Epidermal melanocyte (primary cell): ENCODE results near the gene NCKAP5.
"Not testable (repeated sequence)": the region's sequence is repeated elsewhere in the genome, so short reads cannot be mapped to it uniquely, and the experiment has no call there.

Experiments used
- DNase-seq: peaks from one replicate; pipeline ENCODE4 v3.0.0; 2011; ENCODE audit warnings: low spot score; ENCODE audit not compliant: insufficient read length

The NCKAP5 gene

DNA sequence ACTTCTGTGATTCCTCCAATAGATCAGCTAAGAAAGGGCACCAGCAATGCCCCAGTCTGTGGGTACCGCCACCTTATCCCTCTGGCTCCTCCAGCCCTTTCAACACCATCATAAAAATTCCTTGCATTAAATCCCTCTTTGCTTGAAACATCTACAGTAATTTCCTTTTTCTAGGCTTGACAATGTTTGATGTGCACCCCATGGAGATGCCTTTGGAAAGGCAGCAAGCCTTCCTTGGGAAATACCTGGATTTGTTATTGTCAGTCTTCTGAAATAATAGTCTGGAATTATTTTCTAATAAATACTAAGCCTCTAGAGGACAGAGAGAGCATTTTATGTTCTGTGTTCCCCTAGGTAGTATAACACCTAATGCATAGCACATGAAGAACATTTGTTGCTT lies 46.1 kb downstream of the NCKAP5 start:
- DNase-seq = no peak

DNA sequence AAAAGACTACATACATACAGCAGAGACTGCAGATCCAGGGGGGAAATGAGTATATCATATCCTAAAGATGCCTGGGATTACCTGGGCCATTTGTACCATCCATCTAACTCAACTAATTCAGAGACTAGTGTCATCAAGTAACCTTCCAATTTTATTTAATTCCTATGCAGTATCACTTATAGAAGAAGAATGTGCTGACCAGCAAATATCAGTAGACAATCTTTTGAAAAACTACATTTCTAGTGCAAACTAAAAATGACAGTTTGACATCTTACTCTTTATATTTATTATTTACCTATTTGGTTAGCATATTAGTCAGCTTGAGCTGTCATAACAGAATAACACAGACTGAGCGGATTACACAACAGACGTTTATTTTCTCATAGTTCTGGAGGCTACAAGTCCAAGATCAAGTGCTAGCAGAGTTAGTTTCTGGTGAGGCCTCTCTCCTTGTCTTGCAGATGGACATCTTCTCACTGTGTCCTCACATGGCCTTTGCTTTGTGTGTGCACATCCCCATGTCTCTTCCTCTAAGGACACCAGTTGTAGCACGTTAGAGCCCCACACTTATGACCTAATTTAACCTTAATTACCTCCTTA lies 47.0 kb downstream of the NCKAP5 start:
- no peak for DNase-seq

DNA sequence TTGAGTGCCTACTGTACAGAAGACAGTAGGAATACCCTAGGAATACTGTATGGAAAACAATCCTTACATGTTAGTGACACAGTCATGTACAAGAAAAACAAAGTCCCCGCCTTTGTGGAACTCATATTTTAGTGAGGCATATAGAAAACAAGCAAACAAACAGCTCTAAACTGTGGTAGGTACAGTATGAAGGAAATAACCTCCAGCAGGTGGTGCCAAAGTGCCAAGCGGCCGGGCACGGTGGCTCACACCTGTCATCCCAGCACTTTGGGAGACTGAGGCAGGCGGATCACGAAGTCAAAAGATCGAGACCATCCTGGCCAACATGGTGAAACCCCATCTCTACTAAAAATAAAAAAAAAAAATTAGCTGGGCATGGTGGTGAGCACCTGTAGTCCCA lies 48.6 kb downstream of the NCKAP5 start:
- DNase-seq = not testable (repeated sequence)

DNA sequence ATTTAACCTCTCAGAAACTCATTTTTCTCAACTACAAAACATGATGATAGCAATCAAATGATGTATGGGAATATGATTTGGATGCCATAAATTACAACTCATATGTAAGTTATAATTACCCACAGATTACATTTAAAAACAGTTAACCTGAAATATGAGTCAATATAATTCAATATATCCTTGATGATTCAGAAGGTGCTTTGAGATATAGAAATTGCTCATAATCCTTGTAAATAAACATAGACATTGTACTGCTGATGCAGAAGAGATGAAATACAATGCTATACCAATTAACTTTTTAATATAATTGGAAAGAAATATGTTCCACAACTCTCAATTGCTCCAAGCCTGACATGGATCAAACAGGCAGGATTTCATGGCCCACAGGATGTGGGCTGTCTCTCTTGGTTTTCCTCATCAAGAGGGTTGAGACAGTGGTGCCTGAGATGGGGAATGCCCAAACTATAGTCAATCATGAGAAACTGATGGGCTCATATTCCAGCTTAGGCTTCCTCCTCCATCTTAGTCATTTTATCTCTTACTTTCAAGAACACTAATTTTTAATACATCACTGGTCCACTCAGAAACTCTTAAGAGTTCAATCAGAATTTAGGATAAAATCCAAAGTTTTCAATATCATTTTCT lies 49.4 kb downstream of the NCKAP5 start:
- no peak for DNase-seq

DNA sequence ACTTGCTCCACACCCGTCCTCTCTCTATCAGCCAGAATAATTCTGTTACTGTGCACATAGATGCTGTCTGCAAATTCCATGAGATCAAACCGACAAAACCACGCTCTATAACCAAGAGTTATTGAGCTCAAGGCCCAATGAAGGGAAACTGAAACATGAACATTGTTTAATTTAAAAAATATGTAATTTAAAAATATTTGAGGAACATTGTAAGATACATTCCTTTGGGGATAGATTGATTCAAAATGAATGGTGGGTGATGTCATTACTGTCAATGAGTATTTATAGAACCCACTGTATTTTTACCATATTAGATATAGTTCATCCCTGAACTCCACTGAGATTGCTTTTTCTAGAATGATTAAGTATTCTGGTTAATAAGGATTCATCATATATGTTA lies 50.4 kb downstream of the NCKAP5 start:
- no peak for DNase-seq

DNA sequence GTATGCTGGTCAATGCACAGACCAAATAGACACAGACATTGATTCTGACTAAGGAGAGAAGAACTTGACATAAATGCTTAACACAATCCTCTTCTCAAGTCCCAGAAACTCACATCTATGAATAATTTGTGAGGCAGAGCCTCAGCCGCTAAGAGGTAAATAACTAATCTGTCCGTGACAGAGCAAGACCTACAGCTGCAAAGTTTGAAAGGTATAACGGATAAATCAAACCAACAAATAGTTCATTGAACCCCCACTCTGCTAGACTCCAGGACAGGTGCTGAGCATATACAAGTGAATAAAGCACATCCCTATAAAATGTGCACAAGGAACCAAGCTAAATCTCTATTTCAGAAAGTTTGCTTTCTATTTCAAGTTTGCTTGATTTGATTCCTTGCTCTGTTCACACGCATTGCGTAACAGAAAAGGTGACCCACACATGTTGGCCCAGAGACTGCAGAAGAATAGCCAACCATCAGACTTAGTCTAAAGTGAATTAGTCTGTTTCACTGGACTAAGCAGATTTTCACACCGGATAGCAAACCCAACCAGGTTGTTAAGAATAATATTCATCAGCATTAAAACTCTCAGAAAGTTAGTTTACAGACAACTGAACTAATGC lies 51.7 kb downstream of the NCKAP5 start:
- DNase-seq = no peak

DNA sequence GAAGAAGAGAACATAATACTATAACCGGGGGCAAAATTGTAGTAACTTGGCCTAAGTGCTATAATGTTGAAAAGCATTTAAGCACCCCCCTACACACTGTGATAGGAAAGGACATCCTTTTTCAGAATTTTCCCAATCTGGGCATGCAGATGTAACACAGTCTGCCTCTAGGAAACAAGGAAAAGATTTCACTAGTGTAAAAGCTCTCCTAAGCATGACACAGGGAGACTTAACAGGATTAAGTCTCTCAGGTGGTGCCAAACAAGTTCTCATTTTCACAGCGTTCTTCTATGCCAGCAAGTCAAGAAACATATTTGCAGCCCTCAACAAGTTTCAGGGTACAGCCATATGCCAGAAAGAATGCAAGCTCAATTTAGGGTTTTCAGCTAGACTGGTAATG lies 53.0 kb downstream of the NCKAP5 start:
- no peak for DNase-seq

DNA sequence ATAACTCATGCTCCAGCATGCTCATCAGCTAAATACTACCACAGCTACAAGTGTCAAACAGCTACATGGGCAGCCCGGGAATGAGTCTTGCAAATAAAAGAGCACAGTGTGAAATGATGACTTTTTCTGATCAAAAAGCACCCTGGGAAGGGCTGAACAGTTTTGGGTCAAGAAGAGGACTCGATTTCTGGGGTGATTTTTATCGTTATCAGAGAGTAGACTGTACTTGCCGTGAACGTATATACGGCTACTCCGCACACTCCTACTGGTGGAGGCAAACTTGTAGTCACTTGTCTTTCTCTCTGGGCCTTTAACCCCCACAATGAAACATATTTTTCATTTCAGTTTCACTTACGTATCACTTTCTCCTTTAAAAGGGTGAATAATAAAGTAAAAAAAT lies 54.4 kb downstream of the NCKAP5 start:
- DNase-seq = no peak

DNA sequence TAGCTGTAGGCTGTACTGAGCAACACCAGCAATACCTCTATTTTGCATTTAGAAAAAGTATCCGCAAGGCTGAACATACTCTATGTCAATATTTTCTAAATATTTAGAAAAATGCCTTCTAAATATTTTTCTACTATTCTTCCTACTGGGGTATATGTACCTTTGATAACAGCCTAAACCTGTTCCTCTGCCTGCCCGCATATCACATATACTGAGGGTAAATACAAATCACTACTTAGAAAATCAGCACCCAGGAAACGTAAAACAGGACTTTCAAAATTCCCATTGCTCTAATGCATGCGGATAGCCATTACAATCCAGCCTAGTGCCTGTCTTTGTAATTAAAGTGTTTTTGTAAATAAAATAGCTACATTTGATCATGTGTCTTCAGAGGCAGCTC lies 56.1 kb downstream of the NCKAP5 start:
- no peak for DNase-seq

DNA sequence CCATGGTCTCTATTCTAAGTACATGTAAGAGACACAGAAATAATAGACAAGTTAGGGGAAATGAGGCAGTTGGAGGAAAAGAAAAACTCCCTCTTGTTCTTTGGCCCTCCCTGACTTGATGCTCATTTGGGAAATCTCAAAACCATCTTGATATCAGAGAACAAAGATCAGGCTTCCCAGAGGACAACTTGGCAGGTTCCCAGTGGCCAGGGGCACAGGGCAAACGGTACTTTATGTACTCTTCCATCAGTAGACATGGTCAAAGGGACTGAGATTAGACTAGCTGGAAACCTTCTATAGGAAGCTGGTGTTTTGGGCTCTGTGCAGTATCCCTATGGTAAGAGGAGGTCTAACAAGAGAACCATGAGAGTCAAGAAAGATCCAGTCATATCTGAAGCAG lies 56.6 kb downstream of the NCKAP5 start:
- no peak for DNase-seq

DNA sequence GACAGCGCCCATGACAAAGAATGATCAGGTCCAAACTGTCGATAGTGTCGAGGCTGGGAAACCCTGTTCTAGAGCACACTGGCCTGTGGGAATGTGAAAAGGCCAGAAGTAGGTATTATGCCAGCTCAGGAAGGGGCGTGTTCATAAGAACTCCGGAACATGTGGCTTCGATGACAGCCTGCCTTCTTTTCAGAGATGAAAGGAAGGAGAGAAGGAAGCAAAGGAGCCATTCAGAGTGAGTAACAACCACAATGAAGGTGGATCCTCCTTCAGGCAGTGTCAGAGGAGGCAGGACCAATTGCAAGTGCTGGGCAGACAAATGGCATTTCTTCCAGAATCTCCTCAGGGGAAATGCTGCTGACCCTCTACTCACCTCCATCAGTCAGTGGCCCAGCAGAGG lies 58.5 kb downstream of the NCKAP5 start:
- DNase-seq = no peak

DNA sequence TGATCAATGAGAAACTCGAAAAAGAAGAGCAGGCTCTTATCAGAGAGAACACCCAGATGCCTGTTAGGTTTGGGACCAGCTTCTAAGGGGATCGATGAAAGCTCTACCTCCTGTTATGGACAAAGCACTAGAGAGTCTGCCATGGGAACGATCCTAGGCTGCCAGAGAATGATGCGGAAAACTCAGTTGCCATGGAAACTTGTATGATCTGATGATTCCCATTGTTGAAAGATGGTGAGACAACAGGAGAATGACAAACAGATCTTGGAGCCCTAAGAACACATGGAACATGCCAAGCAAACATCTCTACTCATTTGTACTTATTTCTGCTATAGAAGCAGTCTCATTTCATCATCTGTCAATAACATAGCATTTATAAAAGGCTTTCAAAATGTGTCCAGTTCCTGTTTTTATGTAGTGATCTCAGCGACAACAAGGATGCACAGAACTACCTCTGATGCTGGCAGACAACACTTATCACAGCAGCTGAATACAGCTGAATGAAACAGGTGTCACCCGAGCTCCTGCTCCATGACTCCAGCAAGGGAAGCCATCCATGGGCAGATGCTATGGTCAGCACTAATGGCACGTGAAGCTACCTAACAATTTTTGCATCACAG lies 59.6 kb downstream of the NCKAP5 start:
- no peak for DNase-seq

DNA sequence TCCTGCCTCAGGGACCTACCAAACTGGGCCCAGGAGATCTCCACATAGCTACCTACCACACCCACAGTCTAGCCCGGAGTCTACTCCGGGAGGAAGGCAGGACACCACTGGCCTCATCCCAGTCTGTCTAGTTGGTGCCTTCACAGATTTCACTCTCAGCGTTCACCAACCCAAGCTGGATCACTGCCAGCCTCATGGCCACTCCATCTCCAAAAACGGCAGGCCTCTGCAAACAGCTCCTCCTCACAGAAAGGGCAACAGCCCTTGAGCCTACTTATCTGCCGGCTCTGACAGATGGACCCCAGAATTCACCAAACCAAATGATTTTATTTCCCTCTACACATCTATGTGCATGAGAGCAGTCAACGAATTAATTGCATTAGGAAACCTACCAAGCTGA lies 61.3 kb downstream of the NCKAP5 start:
- DNase-seq = no peak

DNA sequence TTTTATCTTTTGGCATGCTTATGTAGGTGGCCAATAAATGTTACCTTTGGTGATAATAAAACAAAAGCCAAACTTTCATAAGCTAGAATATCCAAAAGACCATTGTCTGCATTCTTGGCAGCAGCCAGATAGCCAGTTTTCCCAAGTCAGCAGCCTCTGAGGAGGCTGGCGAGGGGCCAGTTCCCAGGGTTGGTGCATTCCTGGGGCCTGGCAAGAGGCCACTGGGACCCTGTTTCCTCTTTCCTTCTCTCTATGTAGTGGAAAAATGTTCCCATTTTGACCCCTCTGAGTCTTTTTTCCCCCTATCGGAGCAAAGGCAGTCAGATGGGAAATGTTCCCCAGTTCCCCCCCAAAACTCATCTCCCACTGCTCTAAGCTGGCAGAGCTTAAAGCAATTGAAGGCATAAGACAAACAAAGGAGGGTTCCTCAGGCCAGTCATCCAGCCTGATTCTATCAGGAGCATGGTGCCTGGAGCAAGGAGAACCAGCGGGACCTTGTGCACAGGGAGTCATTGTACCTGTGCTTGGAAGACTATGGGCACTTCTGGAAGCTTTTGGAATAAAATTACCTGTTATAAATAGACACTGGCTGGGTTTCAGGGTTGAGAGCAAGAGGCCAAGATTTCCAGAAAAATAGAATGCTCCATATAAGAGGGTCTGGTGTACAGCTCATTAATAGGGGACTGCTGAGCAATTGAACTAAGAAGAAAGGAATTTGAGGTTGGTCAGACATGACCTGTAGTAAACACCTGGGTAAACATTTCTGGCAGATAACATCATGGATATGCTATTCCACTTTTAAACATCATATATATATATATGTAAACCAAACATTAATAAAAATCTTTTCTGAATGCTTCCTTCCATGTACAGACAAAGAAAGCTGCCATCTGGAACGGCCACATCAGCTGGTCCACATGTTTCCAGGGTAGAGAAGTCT lies 63.4 kb downstream of the NCKAP5 start:
- DNase-seq = no peak

DNA sequence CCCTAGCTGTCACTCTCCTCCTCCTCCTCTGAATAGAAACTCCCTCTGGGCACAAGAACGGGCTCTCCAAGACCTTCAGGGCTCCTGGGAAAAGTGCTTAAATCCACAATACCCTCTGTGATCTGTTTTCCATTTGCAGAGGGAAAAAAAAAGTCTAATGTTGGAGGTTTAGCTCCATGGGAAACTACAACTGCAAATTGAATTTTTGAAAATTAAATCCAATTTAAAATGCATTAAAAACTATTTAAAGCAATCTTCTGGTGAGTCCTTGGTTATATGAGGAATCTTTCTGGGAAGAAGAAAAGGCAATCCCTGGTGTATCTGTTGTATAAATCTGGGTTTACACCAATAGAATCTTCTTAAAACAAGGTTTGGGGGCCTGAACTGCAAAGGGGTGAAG lies 64.3 kb downstream of the NCKAP5 start:
- no peak for DNase-seq

DNA sequence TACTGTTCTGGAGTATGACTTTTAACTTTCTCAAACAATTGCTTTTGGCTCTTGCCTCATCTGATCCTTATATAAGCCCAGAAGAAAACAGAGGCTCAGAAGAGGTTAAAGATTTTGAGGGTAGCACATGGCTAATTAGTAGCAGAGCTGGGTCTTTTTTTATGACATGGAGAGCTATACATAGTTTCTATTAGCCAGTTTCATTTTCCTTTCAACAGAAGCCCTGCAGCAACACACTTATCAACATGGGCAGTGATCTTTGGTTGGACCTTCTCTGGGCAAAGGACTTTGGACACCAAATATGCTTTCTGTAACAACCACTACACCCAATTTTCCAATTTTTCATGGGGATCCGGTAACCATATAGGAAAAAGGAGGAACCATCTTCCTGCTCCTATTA lies 64.9 kb downstream of the NCKAP5 start:
- no peak for DNase-seq

DNA sequence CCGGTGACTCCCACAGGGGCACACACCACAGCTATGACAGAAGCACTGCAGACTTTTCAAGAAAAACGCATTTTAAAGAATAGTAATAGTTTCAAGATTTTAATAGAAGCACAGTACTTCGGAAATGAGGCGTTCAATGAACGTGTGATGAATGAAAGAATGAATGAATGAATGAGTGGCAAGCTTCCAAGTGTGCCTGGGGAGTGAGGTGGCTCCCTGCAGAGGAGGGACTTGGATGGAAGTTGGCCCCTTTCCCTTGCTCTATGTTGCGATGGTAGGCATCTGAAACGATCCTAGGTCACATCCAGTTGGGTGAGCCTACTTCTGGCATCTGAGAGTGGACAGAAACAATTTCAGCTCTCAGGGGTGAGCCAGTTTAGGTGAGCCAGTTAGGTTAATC lies 65.6 kb downstream of the NCKAP5 start:
- no peak for DNase-seq

DNA sequence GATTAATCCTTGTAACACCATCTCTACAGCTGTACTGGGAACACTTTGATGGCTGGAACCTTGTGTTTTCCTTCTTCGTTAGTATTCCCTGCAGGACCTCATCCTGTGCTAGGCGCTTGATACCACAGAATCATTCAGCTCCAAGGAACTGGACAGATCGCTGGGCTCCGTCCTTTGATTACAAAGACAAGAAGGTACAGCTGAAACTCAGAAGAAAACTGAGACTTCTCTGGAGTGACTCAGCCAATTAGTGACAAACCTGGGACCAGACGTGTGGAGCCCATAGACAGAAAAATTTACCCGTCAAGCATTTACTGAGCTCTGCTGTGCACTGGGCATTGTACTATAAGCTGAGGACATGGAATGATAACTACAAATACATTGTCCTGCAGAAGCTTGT lies 67.3 kb downstream of the NCKAP5 start:
- no peak for DNase-seq

DNA sequence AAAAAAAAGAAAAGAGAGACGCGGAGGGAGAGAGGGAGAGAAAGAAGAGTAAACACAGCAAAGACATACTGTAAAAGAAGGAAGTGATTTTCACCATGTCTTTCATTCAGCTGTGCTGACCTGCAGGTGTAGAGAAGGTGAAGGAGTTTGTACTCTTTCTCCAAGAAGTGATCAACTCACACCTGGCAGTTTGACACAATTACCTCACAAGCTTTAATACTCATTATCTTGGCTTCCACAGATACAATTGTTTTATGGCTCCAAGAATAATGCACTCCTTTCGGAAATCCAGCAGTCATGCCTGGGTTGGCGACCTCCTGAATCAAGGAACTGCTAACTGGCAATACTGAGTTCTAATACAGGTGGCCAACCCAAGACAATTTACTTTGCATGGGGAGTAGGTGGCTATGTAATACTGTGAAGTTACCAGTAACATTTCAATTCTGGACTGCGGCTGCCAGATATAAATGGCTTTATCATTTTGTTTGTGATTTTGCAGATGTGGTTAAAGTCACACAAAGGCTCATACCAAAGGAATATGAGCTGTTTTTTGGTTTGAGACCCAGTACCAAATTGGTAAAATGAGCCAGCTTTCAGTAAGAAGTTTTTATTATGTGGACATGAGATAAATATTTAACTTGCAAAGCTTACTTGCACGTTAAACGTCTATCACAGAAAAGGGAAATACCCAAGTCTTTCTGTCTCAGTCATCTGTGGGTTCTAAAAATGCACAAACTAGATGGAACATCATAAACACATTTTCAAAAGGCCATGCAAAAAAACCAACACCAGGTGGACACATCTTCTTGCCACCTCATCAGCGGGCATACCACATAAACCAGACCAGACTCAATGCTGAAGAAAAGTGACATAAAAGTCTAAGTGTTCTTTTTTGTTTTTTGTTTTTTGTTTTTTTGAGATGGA lies 69.3 kb downstream of the NCKAP5 start:
- no peak for DNase-seq

DNA sequence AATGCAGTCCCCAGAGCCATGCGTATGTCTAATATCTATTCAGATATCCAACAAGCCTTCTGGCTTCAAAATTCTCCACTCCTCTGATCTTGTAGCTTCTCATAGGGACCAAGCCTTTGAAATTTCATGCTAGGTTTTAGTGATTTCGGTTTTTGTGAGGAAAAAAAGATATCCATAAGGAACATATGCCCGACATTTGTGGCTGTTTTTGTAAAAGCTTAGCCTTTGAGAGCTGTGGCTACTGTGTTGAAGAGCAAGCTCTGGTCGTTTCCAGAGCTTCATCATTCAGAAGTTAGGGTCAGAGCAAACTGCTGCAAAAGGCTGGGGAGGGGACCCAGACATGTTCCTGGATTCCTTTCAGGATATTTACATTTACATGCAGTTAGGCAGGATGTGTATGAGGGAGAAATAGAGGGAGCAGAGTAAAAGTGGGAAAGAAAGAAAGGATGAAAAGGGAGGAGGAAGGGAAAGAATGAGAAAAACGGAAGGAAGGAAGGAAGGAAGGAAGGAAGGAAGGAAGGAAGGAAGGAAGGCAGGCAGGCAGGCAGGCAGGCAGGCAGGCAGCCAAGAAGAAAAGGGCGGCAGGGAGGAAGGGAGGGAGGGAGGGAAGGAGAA lies 70.2 kb downstream of the NCKAP5 start:
- no peak for DNase-seq
